ENCODE measurements around the gene LHX4. TPM values are rescaled to one million over a fixed set of nuclear protein-coding genes. Genes with fewer than 3 reads are reported as not detected.

The LHX4 gene
- total and polyA plus RNA-seq, 3 experiments from 2014 or later, result 0.08 TPM; not detected in 2

DNA sequence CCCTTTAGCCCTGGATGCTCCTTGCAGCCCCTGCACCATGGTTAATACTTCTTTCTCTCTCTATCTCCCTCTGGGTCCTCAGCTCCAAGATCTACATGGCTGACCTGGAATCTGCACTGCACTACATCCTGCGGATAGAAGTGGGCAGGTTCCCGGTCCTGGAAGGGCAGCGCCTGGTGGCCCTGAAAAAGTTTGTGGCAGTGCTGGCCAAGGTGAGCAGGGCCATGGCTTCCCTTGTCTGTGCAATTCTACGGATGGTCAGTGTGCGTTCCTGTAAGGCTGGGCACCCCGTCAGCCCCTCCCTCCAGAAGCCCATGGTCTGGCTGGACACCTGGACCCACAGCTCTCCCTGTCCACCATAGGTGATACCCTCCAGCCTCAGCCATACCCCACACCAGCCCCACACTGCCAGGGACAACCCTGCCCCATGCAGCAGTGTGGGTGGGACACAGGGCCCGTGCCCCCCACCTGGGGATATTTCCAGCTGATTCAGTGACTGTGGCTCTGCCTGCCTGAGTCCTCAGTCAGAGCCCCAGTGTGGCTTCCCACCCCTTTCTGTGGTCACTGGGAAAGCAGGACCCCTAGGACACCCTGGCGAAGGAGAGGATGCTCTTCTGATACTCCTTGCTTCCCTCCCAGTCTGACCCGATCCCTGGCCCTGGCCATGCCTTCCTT lies 44.0 kb upstream of the LHX4 start:
- H3K36me3 ChIP-seq (ENCODE audit: insufficient read depth, low read length), result peaks cover 7% of the 10 kb centered on the region
- no peak overlapping the region for H3K4me3 ChIP-seq (ENCODE audit: low read length)
- no peak for DNase-seq
- peak overlapping the region in 1 of 8 donors; percentile 78 for H3K27ac Mint-ChIP-seq
- H3K36me3 Mint-ChIP-seq, result peaks cover 6 to 77% (median 13%) of the 10 kb centered on the region in 3 donors
- no peaks in the 10 kb centered on the region for H3K27me3 Mint-ChIP-seq
- H3K9me3 ChIP-seq (ENCODE audit: low read length), result no peaks in the 10 kb centered on the region
- H3K4me1 Mint-ChIP-seq, result peaks cover 16 to 20% (median 19%) of the 10 kb centered on the region in 3 donors
- POLR2A ChIA-PET, result no interaction called here
- H3K4me3 Mint-ChIP-seq, result no peak overlapping the region
- no peak overlapping the region for H3K27ac ChIP-seq (ENCODE audit: low read depth, low read length)
- H3K4me1 ChIP-seq (ENCODE audit: insufficient read depth, low read length), result peaks cover 12% of the 10 kb centered on the region
- CTCF ChIA-PET, result interaction anchor here (1.0 kb wide), 1 partner anchor 320 kb away, joined by 3 read pairs; no protein-coding TSS in a partner anchor
- no peaks in the 10 kb centered on the region for H3K9me3 Mint-ChIP-seq
- H3K27me3 ChIP-seq (ENCODE audit: insufficient read depth, low read length, poor library complexity, severe bottlenecking), result no peaks in the 10 kb centered on the region

DNA sequence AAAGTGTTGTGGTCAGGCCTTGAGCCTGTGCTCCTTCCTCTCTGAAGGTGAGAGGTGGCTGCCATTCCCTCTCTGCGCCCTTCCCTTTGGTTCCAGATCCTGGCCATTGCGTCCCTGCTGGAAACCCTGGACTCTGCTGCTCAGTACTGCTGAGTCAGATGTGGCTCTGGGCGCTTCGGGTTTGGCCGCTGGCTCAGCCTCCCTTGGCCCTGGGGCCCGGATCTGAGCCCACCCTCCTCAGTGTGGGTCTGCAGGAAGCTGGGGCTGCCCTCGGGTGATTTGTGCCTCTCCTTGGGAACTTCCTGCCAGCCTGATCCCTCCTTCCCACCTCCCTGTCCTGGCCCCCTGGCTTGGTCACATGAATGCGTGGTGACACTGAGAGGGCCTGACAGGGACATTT lies 43.2 kb upstream of the LHX4 start:
- Histone ChIP-seq H3K36me3 (ENCODE audit: insufficient read depth, low read length) (peaks cover 7% of the 10 kb centered on the region), H3K4me1 (ENCODE audit: insufficient read depth, low read length) (peaks cover 20% of the 10 kb centered on the region), H3K27me3 (ENCODE audit: insufficient read depth, low read length, poor library complexity, severe bottlenecking) (no peaks in the 10 kb centered on the region), H3K9me3 (ENCODE audit: low read length) (no peaks in the 10 kb centered on the region), H3K27ac (ENCODE audit: low read depth, low read length) (no peak overlapping the region), H3K4me3 (ENCODE audit: low read length) (no peak overlapping the region)
- Mint-ChIP-seq H3K27me3 (no peaks in the 10 kb centered on the region), H3K36me3 (peaks cover 6 to 79% (median 13%) of the 10 kb centered on the region in 3 donors), H3K27ac (peak overlapping the region in 1 of 8 donors; percentile 38), H3K4me1 (peaks cover 23 to 27% (median 26%) of the 10 kb centered on the region in 3 donors), H3K4me3 (no peak overlapping the region), H3K9me3 (no peaks in the 10 kb centered on the region)
- no peak for DNase-seq
- CTCF ChIA-PET, result no interaction called here
- POLR2A ChIA-PET, result no interaction called here

DNA sequence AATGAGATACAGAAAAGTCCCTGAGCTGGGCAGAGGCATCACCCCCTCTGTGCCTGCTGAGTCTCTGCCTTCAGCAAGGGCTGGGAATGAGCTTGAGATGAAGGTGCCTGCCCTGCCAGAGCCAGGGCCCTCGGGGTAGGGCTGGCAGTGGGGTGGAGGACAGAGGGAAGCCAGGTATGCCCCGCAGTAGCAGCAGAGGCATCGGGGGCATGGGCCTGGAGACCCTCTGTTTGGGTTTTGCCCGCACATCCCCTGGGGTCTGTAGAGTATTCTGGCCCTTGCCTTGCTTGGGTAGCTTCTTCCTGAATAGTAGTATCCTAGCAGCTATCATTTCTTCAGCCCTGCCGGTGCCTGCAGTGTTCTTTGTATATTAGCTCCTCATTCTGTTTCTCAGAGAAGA lies 42.4 kb upstream of the LHX4 start:
- H3K27me3 ChIP-seq (ENCODE audit: insufficient read depth, low read length, poor library complexity, severe bottlenecking), result no peaks in the 10 kb centered on the region
- Mint-ChIP-seq H3K4me3 (no peak overlapping the region), H3K36me3 (peaks cover 6 to 77% (median 13%) of the 10 kb centered on the region in 3 donors), H3K27ac (peak overlapping the region in 1 of 8 donors; percentile 19), H3K27me3 (no peaks in the 10 kb centered on the region), H3K4me1 (peaks cover 31 to 35% (median 34%) of the 10 kb centered on the region in 3 donors), H3K9me3 (no peaks in the 10 kb centered on the region)
- H3K4me1 ChIP-seq (ENCODE audit: insufficient read depth, low read length), result peaks cover 27% of the 10 kb centered on the region
- POLR2A ChIA-PET, result no interaction called here
- no peak overlapping the region for H3K4me3 ChIP-seq (ENCODE audit: low read length)
- no peak for DNase-seq
- H3K9me3 ChIP-seq (ENCODE audit: low read length), result no peaks in the 10 kb centered on the region
- peaks cover 7% of the 10 kb centered on the region for H3K36me3 ChIP-seq (ENCODE audit: insufficient read depth, low read length)
- CTCF ChIA-PET, result interaction anchor here (1.1 to 2.1 kb wide), 2 partner anchors 9 to 313 kb away, joined by 3 to 12 read pairs; no protein-coding TSS in a partner anchor
- H3K27ac ChIP-seq (ENCODE audit: low read depth, low read length), result no peak overlapping the region

DNA sequence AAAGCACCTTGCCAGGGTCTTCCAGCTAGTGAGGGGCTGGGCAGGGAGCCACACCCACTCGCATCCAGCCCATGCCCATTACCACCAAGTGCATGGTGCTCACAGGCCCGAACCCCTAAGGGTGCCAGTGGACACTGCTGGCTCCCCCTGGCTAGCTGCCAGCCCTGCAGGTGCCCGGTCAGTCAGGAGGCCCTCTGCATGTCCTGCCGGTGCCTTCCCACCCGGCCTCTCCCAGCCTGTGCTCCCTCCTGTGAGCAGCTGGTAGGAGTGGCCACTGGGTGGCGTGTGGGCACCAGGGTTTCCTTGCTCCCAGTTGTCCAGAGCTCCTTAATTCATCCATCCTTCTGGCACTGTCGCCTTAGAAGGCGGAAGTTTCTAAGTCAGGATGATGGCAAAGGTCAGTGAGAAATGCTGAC lies 42.0 kb upstream of the LHX4 start:
- peaks cover 9 to 79% (median 13%) of the 10 kb centered on the region in 3 donors for H3K36me3 Mint-ChIP-seq
- POLR2A ChIA-PET, result no interaction called here
- H3K4me3 Mint-ChIP-seq, result no peak overlapping the region
- Histone ChIP-seq H3K36me3 (ENCODE audit: insufficient read depth, low read length) (peaks cover 7% of the 10 kb centered on the region), H3K27ac (ENCODE audit: low read depth, low read length) (no peak overlapping the region), H3K4me1 (ENCODE audit: insufficient read depth, low read length) (peaks cover 28% of the 10 kb centered on the region), H3K4me3 (ENCODE audit: low read length) (no peak overlapping the region), H3K27me3 (ENCODE audit: insufficient read depth, low read length, poor library complexity, severe bottlenecking) (no peaks in the 10 kb centered on the region), H3K9me3 (ENCODE audit: low read length) (no peaks in the 10 kb centered on the region)
- no peaks in the 10 kb centered on the region for H3K27me3 Mint-ChIP-seq
- H3K27ac Mint-ChIP-seq, result peak overlapping the region in 1 of 8 donors; percentile 19
- H3K4me1 Mint-ChIP-seq, result peaks cover 36 to 40% (median 38%) of the 10 kb centered on the region in 3 donors
- DNase-seq, result no peak
- no peaks in the 10 kb centered on the region for H3K9me3 Mint-ChIP-seq
- CTCF ChIA-PET, result interaction anchor here (1.1 to 2.1 kb wide), 2 partner anchors 9 to 314 kb away, joined by 3 to 12 read pairs; no protein-coding TSS in a partner anchor

- no peaks in the 10 kb centered on the region for H3K27me3 ChIP-seq (ENCODE audit: insufficient read depth, low read length, poor library complexity, severe bottlenecking)
- ChIA-PET CTCF (interaction anchor here (1.1 to 2.1 kb wide), 2 partner anchors 10 to 315 kb away, joined by 3 to 12 read pairs; no protein-coding TSS in a partner anchor), POLR2A (no interaction called here)
- DNase-seq, result no peak
- peaks cover 38 to 42% (median 39%) of the 10 kb centered on the region in 3 donors for H3K4me1 Mint-ChIP-seq
- H3K36me3 ChIP-seq (ENCODE audit: insufficient read depth, low read length), result peaks cover 7% of the 10 kb centered on the region
- no peaks in the 10 kb centered on the region for H3K9me3 Mint-ChIP-seq
- H3K27ac ChIP-seq (ENCODE audit: low read depth, low read length), result no peak overlapping the region
- no peaks in the 10 kb centered on the region for H3K27me3 Mint-ChIP-seq
- peak overlapping the region in 2 of 8 donors; percentile 50 to 81 for H3K27ac Mint-ChIP-seq
- peaks cover 28% of the 10 kb centered on the region for H3K4me1 ChIP-seq (ENCODE audit: insufficient read depth, low read length)
- H3K9me3 ChIP-seq (ENCODE audit: low read length), result no peaks in the 10 kb centered on the region
- no peak overlapping the region for H3K4me3 ChIP-seq (ENCODE audit: low read length)
- no peak overlapping the region for H3K4me3 Mint-ChIP-seq
- peaks cover 10 to 75% (median 12%) of the 10 kb centered on the region in 3 donors for H3K36me3 Mint-ChIP-seq
These were observed 41.3 kb upstream of the LHX4 start for GRCh38 chr1:180188684-180189175.

DNA sequence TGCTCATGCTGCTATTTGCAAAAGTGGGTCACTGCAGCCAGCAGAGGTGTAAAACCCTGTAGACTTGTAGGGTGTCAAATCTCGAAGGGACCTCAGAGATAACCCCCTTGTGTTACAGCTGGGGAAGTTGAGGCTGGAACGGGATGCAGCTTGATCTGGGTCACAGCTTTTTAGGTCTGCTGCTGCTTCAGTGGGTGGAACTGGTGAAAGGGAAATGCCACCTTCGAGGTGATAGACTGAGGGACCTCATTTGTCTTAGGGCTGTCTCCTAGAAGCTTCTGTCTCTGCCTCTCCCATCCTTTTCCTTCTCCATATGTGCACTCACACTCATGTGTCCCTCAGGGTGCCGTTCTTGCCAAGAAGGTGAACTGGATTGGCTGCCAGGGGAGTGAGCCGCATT lies 40.0 kb upstream of the LHX4 start:
- peak overlapping the region in 6 of 8 donors; percentile 82 to 90 (median 88) for H3K27ac Mint-ChIP-seq
- ChIA-PET CTCF (interaction anchor here (0.6 to 1.6 kb wide), 2 partner anchors 11 to 22 kb away, joined by 3 to 7 read pairs; no protein-coding TSS in a partner anchor), POLR2A (no interaction called here)
- Histone ChIP-seq H3K27ac (ENCODE audit: low read depth, low read length) (no peak overlapping the region), H3K4me1 (ENCODE audit: insufficient read depth, low read length) (peaks cover 28% of the 10 kb centered on the region), H3K9me3 (ENCODE audit: low read length) (no peaks in the 10 kb centered on the region), H3K36me3 (ENCODE audit: insufficient read depth, low read length) (peaks cover 7% of the 10 kb centered on the region), H3K4me3 (ENCODE audit: low read length) (no peak overlapping the region), H3K27me3 (ENCODE audit: insufficient read depth, low read length, poor library complexity, severe bottlenecking) (no peaks in the 10 kb centered on the region)
- DNase-seq, result peak in 2 of 5 donors; percentile 30 to 42
- no peaks in the 10 kb centered on the region for H3K27me3 Mint-ChIP-seq
- no peaks in the 10 kb centered on the region for H3K9me3 Mint-ChIP-seq
- H3K4me1 Mint-ChIP-seq, result peaks cover 38 to 42% (median 39%) of the 10 kb centered on the region in 3 donors
- H3K4me3 Mint-ChIP-seq, result peak overlapping the region; percentile 23 to 72 (median 54)
- peaks cover 7 to 63% (median 7%) of the 10 kb centered on the region in 3 donors for H3K36me3 Mint-ChIP-seq

GRCh38 chr1:180192172-180192571 lies 37.9 kb upstream of the LHX4 start:
- no peak overlapping the region for H3K27ac ChIP-seq (ENCODE audit: low read depth, low read length)
- peak in 1 of 5 donors; percentile 23 for DNase-seq
- peaks cover 7% of the 10 kb centered on the region for H3K36me3 ChIP-seq (ENCODE audit: insufficient read depth, low read length)
- Mint-ChIP-seq H3K36me3 (peaks cover 7 to 61% (median 10%) of the 10 kb centered on the region in 3 donors), H3K4me1 (peaks cover 38 to 42% (median 39%) of the 10 kb centered on the region in 3 donors), H3K4me3 (peak overlapping the region in 6 of 7 donors; percentile 39 to 76 (median 52)), H3K27me3 (no peaks in the 10 kb centered on the region), H3K9me3 (no peaks in the 10 kb centered on the region), H3K27ac (peak overlapping the region in 6 of 8 donors; percentile 5 to 90 (median 60))
- peaks cover 28% of the 10 kb centered on the region for H3K4me1 ChIP-seq (ENCODE audit: insufficient read depth, low read length)
- no peaks in the 10 kb centered on the region for H3K27me3 ChIP-seq (ENCODE audit: insufficient read depth, low read length, poor library complexity, severe bottlenecking)
- ChIA-PET POLR2A (no interaction called here), CTCF (interaction anchor here (1.1 to 2.0 kb wide), 2 partner anchors 11 to 13 kb away, joined by 3 to 7 read pairs; no protein-coding TSS in a partner anchor)
- no peaks in the 10 kb centered on the region for H3K9me3 ChIP-seq (ENCODE audit: low read length)
- H3K4me3 ChIP-seq (ENCODE audit: low read length), result no peak overlapping the region

All from CD8-positive, alpha-beta memory T cell (primary cell).